ENCODE data around the gene SLC35G3.
"Not testable (repeated sequence)": the region's sequence is repeated elsewhere in the genome, so short reads cannot be mapped to it uniquely, and the experiment has no call there.

SLC35G3 gene

GRCh38 chr17:35162755-35163154 is 31.4 kb downstream of the SLC35G3 start:
- no peak for DNase-seq

DNA sequence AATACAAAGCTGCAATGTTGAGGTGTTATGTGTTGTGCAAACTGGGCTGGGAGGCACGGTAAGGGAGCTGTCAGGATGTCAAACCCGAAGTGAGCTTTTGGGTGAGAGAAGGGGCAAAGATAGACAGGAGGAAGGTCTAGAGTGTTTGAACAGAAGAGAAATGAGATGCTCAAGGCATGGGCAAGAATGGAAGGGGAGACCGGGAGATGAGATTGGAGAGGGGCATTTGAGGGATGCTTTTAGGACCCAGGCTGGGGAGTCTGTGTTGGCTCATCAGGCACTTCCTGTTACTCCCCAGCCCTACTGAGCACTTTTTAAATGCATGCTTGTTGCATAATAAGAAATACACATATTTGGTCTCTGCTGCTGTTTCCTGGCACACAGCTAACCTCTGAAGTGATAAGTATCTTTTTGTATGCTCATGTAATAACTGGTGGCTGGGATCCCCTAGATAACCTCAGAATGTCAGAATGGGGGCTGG is 32.9 kb downstream of the SLC35G3 start:
- DNase-seq, result no peak

DNA sequence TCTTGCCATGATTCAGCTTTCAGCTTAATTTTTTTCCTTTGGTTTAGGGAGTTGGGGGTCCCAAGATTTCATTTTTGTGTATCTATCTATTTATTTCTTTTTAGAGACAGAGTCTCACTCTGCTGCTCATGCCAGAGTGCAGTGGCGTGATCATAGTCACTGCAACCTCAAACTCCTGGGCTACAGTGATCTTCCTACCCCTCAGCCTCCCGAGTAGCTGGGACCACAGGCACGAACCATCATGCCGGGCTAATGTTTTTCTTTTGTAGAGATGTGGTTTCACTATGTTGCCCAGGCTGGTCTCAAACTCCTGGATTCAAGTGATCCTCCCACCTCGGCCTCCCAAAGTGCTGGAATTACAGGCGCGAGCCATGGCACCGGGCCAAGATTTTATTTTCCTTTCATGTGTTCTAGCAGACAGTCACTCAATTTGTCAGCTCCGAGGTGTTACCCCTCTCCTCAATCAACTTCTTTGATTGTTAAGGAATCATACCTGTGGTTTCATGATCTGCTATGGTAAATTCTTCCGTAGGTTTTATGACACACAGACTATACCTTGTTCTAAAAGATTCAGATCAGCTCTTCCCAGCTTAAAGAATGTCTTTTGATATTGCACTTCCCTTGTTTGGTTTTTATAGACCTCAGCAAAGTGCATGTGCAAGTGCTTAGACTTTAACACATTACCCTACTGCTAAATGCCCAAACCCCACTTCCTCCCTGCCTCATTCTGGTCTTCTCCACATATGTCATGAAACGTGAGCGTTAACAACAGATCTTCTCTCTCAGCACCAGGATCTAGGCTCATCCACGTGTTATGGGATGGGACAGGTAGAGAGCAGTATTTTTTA is 33.6 kb downstream of the SLC35G3 start:
- DNase-seq, result no peak

- no peak for DNase-seq
These were observed 34.3 kb downstream of the SLC35G3 start for GRCh38 chr17:35159940-35160339.

GRCh38 chr17:35155246-35155645 is 38.9 kb downstream of the SLC35G3 start:
- no peak for DNase-seq

DNA sequence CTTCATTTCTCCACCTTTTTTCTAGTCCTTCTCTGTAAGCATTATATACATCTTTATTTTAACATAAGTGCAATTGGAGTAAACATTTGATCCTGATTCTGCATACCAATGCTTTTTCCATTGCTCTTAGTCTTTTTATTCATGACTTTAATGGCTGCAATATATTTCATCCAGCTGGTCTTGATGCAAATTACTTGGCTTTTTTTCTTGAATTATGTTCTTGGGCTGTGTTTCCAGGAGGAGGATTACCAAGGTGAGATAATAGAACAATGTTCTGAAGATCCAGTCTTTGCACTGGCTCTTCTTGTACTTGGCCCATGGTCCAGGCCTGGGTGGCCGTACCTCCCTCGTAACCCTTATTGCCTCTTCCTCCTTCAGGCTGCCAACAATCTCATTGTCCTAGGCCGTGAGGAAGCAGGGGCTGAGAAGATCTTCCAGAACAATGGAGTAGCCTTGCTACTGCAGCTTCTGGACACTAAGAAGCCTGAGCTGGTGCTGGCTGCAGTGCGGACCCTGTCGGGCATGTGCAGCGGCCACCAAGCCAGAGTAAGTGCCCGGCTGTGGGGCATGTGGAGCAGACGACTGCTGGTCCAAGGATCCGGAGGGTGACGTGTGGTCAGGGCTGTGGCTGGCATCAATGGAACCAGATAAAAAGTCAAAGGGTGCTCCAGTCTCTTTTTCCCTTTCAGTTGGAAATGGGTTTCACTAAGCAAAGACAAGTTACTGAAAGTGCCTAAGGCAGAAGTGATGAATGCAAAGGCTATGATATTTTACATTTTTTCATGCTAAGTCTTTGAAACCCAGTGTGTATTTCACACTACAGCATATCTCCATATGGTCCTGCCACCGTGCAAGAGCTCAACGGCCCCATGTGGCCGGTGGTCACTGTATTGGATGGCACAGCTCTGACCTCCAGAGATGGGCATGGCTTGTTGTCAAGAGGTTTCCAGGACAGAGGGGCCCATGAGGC is 39.7 kb downstream of the SLC35G3 start:
- no peak for DNase-seq

GRCh38 chr17:35152421-35153140 is 41.6 kb downstream of the SLC35G3 start:
- DNase-seq, result no peak

DNA sequence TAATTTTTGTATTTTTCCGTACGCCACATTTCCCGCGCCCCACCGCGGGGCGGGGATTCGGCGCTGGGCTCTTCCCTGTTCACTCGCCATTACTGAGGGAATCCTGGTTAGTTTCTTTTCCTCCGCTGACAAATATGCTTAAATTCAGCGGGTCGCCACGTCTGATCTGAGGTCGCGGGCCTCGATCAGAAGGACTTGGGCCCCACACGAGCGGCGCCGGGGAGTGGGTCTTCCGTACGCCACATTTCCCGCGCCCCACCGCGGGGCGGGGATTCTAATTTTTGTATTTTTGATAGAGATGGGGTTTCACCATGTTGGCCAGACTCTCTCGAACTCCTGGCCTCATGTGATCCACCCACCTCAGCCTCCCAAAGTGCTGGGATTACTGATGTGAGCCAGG is 43.1 kb downstream of the SLC35G3 start:
- DNase-seq, result not testable (repeated sequence)

GRCh38 chr17:35149941-35150340 is 44.3 kb downstream of the SLC35G3 start:
- DNase-seq, result no peak

GRCh38 chr17:35148144-35148543 is 46.0 kb downstream of the SLC35G3 start:
- no peak for DNase-seq

DNA sequence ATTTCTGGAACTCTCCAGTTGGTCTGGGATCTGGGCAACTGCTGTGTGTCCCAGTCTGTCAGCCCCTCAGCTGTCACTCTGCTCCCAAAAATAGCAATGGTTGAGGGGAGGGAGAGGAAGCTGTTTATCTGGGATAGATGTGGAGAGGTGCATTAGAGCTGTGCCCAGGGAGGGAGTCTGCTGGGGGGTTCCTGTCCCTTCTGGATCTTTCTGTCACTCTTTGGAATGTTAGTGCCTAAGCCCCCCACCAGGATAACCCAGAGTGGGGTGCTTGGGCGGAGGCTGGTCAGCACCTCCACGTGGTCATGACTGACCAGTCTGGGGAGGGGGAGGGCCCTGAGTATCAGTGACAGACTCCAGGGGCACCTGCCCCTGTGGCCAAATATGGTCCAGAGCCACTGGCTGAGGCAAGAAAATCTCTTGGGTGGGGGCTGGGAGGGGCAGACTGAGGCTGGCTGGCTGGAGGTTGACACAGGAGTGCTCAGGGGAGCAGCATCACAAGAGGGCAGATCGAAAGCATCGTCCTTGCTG is 46.8 kb downstream of the SLC35G3 start, which contains the start of gene UNC45B:
UNC45B (plus strand) TSS at position 443 of the 531 bp plus-strand sequence. CDS start 447 bp downstream, outside the sequence.
- DNase-seq, result no peak

- DNase-seq, result no peak
These were observed 47.9 kb downstream of the SLC35G3 start for GRCh38 chr17:35146214-35146833.

GRCh38 chr17:35144840-35145239 is 49.4 kb downstream of the SLC35G3 start:
- DNase-seq, result no peak
